NCI-H69 (cell line): Measurements from ENCODE around the gene SRMS.

Source experiments
- DNase-seq: peaks from one replicate; lab custom pipeline; 2025; lab: John Stamatoyannopoulos, UW

Gene SRMS

DNA sequence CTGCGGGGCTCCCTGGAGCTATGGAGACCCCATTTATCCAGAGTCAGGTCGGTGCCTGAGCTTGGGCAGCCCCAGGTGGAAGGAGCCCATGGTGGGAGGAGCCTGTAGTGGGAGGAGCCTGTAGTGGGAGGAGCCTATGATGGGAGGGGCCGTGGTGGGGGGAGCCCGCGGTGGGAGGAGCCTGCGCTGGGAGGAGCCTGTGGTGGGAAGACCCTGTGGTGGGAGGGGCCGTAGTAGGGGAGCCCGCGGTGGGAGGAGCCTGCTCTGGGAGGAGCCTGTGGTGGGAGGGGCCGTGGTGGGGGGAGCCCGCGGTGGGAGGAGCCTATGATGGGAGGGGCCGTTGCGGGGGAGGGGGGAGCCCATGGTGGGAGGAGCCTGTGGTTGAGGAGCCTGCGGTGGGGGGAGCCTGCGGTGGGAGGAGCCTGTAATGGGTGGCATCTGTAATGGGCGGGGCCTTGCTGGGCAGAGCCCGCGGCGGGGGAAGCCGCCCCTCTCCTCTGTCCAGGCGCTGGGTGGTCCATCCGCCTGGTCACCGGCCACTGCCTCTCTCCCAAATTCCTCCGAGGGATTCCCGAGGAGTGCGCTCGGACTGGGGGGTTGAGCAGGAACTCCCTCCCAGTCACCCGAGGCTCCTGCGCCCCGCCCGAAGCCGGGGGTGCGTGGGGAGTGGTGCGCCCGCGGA, 5.8 kb upstream of the SRMS start:
- peak; percentile 77 for DNase-seq

DNA sequence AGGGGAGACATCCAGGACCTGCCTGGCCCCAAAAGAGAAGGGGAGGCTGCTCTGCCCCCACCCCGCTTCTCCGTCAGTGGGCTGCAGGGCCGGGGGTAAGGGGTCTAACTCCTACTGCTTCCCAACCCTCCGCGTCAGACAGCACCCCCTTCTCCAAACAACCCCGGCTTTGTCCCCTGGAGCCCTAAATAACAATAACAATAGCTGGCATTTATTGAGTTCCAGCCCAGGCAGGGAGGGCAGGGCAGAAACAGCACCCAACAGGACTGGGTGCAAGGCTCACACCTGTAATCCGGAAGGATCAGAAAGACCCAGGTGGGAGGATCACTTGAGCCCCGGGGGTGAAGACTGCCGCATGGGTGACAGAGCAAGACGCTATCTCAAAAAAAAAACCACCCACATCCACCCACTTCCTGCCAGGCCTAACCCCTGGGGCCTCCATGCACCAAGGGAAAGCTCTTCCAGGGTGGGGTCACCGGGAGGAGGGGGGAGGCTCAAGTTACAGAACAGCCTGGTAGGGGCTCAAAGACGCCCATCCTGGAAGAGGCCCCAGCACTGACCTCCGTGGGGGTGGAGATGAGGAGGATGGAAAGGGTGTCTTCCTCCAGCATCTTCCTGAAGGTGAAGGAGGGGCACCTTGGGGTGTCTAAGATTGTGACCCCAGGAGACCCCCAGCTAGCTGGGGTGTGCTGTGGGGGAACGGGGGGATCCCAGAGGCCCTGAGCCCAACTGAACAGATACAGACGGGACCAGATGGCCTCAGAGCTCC, 5.1 kb upstream of the SRMS start:
- peak; percentile 77 for DNase-seq

DNA sequence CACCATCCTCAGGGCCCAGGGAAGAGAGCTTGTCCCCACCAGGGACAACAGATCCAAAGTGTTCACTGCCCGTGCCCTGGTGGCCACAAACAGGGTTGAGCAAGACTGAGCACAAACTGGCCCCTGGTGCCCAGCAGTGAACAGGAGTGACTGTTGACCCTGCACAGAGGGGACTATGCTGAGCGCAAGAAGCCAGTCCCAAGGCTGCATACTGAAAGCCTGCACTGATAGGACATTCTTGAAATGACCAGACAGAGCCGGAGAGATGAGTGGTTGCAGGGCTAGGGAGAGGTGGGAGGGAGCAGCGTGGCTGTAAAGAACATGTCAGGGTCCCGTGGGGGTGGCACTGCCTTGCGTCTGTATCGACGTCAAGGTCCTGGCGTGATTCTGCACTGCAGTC, 3.5 kb upstream of the SRMS start:
- no peak for DNase-seq

DNA sequence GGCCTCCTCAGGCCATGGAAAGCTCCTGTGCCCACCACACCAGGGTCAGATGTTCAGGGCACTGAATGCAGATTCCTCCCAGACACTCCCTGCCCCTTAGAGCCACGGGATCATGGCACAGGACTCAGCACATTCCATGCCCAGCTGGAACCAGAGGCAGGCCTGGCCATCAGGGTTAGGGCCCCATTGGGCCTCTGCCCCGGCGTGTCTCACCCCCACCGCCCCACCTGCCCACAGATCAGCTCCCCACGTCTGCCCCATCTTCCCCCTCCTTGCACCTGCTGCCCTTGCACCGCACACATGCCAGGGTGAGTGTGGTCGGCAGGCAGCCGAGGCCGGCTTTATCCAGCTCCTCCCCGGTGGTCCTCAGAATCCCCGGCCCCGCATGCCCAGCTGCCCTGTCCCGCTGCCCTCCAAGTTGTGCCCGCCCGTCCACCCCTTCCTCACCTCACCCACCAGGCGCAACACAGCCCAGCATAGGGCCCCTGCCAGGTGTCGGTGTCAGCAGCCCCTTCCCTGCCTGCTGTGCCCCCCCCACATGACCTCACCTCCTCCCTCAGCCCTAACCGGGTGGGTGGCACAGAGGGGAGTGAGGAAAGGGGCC, 2.2 kb upstream of the SRMS start:
- no peak for DNase-seq

DNA sequence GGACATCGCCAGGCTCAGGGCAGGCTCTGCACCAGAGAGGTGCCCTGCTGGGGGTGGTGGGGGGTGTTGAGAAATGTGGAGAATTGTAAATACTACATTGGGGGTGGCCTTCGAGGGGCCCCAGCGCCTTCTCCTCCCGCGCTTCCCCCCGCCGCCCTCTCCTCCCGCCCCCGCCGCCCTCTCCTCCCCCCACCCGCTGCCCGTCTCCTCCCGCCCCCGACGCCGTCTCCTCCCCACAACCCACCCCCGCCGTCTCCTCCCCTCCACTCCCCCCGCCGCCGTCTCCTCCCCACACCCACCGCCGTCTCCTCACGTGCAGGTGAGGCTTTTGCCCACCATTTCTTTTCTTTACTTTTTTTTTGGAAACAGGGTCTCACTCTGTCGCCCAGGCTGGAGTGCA, 1.5 kb upstream of the SRMS start:
- no peak for DNase-seq

DNA sequence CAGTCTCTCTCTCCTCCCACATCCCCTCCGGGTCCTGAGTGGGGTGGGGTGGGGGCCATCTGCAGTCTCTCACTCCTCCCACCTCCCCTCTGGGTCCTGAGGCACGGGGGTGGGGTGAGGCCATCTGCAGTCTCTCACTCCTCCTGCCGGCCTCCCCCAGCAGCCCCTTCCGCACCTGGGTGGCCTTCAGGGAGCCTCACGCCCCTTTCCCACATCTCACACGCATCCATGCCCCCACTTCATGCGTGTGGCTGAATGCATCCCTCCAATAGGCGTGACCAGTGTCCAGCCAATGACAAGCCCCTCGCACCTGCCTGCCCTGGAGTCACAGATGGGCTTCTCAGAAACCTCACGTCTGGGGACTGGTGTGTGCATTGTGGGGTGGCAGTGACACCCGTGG, 993 bp upstream of the SRMS start:
- DNase-seq = no peak

DNA sequence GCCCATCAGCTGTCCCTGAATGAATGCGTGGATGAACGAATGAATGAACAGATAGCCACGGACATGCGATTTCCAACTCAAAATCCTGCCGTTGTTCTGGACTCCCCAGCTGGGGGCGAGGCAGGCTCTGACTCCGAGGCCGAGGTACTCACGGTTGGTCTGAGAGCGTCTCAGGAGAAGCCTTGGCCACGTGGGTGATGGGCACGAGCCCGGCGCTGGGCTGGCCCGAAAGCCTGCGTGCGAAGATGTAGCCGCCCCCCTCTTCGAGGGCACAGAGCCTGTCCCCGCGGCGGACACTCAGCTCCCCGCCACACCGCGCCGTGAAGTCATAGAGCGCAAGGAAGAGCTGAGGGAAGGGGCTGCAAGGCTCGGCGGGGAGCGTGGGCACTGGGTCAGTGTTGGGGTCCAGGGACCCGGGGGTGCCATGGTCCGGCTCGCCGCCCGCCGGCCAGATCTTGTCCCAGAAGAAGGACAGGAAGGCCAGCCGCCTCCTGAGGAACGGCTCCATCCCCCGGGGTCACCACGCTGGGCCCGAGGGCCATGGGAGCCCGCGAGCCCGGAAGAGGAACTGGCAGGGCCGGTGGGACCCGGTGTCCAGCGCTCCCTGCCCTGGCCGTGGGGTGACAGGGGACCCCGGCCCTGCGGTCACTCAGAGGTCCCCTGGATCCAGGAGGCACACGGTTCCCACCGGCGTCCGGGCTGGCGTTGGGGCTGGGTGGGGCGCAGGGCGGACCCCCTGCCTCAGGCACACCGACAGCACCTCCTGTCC, 409 bp downstream of the SRMS start:
- no peak for DNase-seq

DNA sequence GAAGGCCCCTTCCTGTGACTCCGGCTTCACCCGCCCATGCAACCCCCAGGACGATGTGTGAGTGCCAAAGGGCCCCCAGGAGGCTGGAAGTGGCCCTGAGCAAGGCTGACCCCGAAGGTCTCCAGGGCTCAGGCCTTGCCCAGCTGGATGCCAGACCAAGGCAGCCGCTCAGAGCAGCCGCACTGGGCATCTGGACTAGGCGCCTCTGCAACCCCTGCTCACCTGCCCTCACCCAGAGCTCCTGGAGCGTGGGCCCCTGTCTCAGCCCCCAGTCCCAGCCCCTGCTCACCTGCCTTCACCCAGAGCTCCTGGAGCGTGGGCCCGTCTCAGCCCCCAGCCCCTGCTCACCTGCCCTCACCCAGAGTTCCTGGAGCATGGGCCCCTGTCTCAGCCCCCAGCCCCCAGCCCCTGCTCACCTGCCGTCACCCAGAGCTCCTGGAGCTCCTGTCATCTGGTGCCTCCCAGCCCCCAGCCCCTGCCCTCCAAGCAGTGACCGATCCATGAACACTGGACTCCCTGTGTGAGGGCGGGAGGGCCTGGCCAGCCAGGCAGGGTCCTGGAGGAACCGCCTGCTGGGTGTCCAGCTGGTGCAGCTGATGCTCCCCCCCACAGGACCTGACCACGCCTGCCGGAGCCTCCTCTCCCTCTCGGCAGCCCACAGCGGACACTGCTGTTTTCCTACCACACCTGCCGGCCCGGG, 1.1 kb downstream of the SRMS start:
- no peak for DNase-seq

DNA sequence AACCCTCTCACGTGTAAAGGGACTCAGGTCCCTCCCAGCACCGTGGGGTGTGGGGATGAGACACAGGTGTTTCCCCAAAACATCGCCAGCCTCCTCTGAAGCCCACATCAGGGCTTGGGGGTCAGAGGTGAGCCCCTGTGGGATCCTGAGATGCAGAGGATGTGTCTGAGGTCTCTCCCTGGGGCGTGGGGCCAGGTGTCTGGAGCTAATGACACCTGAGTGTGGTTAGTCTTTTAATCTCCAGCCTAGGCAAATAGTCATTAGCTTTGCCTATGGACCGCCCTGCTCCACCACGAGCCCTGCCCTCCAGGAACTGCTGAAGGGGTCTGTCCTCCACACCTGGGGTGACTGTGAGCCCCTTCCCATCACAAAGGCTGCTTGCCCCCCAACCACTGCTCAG, 1.7 kb downstream of the SRMS start:
- peak; percentile 74 for DNase-seq

DNA sequence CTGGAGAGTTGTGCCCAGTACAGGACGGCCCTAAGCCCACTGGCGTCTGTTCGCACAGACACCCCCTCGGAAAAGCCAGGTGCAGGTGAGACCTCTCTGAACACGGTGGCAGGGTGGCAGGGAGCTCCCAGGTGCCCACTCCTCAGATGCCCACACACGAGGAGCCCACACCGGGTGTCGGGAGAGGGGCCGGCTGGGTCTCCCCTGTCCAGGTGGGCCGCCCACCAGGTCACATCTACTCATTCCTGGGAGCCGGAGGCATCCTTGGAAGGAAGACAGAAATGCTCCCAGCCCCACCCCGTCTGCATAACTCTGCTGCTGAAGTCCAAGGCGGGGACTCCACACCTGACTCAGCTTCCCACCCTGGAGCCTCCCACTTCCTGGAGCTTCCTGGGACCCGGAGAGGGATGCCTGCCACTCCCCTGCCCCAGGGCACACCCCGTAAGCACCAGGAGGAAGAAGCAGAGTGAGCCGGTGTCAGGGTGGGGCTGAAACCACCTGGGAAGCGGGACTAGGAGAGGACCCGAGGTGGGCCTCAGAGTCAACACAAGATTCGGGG, 2.5 kb downstream of the SRMS start:
- DNase-seq = peak; percentile 59

DNA sequence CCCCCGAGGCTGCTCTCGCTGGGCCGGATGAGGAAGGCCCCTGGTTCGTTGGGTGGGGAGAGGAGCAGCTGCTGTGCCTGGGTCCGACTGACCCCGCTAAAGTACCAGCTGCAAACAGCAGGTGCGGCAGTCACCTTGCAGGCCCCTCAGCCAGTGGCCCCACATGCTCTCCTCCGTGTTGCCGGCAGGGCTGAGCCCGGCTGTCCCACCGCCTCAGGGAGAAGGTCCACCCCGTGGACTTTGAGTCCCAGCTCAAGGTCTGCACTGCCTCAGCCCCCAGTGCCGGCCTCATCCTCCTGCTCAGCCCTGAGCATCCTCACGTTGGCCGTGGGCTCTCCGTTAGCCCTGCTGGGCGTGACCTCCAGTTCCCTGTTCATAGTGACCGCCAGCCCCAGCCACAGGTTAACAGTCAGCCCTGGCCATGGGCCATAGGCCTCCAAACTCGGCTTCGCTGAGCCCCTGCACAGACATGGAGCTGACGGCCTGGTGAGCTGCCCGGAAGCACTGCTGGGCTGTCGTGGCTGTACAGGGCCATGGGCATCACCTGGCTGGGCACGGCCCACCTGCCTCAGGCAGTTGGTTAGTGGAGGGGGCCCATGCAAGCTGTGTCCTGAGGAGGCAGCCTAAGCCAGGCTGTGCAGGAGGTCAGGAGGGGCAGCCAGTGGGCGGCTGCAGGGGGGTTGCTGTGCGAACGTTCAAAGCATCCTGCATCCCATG, 3.1 kb downstream of the SRMS start:
- no peak for DNase-seq

DNA sequence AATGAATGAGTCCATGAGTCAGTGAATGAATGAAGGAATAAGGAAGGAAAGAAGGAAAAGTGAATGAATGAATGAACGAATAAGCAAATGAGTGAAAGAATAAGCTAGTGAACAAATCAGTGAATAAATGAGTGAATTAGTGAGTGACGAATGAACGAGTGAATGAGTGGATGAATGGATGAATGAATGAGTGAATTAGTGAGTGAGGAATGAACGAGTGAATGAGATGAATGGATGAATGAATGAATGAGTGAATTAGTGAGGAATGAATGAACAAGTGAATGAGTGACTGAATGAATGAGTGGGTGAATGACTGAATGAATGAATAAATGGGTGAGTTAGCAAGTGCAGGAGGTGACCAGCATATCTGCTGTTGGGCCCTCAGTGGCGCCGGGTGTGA, 3.8 kb downstream of the SRMS start:
- no peak for DNase-seq

DNA sequence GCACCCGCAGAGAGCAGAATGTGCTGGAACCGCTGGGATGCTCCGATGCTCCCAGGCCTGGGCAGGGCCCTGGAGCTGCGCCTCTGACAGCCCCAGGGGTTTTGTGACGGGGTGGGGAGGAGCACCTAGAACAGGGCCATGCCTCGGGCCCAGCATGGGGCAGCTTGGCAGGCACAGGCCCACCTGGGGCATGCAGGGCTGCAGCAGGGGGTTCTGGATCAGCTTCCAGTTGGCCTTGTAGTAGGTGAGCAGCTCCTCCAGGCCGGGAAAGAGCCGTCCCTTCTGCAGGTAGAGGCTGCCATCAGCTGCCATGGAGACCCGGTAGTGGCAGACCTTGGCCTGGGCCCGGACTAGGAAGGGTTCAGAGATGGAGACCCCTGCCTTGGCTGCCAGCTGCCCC, 4.4 kb downstream of the SRMS start:
- no peak for DNase-seq

DNA sequence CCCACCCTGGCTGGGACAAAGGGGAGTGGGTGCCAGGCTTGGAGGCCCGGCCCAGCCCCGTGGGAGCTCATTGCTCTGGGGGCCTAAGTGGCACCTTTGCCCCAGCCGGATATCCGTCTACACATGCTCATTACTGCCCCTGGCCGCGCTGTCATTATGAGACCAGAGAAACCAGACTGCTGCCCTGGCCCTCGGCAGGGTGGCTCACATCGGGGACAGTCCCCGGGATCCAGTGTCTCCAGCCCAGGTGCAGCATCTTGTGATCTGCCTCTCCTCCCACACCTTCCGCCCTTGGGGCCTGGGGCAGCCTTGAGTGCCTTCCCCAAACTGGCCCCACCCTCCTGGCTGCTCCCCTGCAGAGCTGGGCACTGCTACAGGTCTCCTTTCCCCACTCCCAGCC, 4.9 kb downstream of the SRMS start:
- no peak for DNase-seq

DNA sequence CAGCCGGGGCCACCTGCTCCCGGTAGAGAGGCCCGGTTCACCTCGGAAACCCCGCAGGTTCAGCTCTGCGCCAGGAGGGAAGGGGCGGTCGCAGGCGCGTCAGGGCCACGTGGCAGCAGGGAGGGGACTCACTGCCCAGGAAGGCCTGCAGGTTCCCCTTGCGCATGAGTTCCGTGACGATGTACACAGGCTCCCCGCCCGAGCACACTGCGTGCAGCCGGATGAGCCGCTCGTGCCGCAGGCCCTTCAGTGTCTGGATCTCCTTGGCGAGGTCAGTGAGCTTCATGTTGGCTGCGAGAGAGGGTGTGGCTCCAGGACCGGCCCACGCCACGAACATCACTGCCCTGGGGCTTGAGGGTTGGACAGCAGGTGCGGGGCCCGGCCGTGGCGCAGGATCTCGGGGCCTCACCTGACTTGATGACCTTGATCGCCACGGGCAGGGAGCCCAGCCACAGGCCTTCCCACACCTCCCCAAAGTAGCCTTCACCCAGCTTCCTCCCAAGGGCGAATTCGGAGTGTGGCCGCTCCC, 5.5 kb downstream of the SRMS start:
- peak; percentile 87 for DNase-seq

DNA sequence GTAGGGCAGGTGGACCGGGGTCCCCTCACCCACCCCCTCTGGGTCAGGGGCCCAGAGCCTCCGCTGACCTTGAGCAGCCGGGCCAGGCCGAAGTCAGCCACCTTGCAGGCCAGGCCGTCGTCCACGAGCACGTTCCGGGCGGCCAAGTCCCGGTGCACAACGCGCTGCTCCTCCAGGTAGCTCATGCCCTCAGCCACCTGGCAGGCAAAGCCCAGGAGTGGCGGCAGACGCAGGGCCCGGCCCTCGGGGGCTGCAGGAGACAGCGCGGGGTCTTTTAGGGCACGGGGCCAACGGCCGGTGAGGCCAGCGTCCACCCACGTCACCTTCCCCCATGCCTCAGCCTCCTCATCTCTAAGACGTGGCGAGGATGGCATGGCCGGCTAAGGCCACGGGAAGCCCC, 6.2 kb downstream of the SRMS start:
- DNase-seq = no peak

DNA sequence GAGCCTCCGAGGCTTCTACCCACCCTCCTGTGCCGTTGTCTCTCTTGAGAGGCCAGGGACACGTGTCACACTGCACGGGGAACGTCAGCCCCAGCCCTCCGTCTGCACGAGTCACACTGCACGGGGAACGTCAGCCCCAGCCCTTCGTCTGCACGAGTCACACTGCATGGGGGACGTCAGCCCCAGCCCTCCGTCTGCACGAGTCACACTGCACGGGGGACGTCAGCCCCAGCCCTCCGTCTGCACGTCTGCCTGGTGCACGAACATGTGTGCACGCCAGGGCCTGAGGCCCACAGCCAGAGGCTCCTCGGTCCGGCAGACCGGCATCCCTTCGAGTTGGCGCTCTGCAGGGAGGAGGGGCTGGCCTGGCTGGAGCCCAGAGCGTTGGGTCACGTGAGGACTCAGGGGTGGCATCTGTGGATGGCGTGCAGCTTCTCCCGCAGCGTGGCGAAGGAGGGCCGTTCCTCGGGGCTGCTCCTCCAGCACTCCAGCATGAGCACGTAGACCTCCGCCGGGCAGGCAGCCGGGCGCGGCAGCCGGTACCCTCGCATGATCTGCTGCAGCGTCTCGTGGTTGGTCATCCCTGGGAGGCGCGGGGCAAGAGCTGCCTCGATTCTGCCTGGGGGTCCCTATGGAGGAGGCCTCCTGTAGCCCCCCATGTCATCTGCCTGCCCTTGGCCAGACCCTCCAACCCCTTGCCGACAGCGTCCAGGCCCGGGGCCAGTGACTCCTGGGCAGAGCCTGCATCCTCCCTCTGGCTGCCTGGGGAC, 6.9 kb downstream of the SRMS start:
- DNase-seq = no peak

DNA sequence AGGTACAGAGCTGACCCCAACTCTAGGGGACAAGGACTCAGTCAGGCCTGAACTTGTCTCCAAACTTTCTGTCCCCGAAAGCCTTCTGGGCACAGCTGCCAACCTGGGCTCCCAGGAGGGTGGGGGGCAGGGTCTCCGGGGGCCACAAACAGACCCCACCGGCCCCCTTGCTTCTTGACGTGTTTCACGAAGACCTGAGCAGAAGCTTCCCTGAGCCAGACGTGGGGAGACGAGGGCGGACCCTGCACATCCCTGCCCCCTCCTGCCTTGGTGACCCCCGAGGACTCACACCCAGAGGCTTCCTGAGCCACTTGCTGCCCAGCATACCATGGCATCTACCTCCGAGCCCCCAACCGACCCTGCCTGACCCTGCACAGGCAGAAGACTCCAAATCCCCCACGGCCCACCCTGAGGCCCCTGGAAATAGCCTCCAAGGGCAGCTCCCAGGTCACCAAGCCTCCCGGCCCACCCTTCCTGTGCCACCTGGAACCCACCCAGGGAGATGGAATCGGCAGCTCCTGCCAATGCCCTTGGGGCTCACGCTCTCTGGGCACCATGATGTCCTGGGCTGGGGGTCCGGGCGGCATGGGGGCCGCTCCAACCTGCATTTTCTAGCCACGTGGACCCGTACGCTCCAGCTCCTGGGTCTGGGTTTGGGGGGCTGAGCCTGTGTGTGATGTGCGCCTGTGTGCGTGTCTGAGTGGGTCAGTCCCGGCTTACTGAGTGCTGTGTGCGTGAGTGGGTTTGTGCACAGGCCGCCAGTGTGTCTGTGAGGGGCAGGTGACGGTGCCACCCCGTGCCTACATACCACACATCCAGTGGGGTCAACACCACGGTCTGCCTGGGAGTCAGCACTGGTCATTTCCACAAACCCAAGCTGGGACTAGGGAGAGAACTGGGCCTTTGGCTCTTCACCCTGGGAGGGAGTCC, 7.8 kb downstream of the SRMS start:
- DNase-seq = no peak

DNA sequence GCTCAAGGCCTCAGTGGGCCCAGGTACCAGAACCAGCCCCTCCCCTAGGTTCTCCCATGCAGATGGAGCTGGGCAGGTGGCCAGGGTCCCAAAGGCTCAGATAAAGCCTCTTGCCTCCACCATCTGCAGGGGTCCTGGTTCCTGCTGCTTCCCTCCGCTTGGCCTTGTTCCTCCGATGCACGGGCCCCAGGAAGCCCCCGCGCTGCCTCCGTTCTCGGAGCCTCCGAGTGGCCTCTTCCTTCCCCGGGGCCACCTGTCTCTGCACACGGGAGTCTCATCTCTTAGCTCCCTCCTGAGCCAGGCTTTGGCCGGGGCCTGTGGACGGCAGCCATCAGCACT, 8.5 kb downstream of the SRMS start:
- no peak for DNase-seq
